ENCODE measurements around the gene FOXF1. TPM values are rescaled to one million over a fixed set of nuclear protein-coding genes. Genes with fewer than 3 reads are reported as not detected.

Gene FOXF1
- total and polyA plus RNA-seq, 4 donors: 0.56 to 1.2 (median 0.89) TPM

DNA sequence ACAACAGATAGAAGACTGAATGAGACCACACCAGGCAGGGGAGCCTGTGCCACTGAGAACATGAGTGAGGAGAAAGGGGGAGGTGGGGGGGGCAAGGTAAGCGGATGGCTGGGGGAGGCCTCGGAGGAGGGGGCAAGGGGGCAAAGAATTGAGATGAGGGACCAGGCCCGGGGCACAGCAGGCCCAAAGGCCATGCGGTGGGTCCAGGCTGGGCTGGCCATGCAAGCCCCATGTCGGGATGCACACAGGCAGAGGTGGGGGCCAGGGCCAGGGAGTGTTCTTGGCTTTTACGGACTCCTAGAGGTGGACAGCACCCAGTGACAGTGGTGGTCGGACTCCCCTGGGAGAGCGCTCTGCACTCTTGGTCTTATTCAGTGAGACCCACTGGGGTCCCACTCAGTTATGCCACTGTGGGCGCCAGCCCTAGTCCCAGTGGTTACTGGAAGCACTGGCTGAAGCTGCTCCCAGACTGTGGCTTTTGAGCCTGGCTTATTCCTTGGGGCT lies 49.5 kb downstream of the FOXF1 start (continued):
- no peak for TF ChIP-seq REST (IDR thresholded peaks at IDR 0.05)
- TF ChIP-seq TAF1 (conservative IDR thresholded peaks at IDR 0.05): no peak
- no peak for TF ChIP-seq CTCF (IDR thresholded peaks at IDR 0.05; ENCODE audit: low read depth, low read length, missing input control)

DNA sequence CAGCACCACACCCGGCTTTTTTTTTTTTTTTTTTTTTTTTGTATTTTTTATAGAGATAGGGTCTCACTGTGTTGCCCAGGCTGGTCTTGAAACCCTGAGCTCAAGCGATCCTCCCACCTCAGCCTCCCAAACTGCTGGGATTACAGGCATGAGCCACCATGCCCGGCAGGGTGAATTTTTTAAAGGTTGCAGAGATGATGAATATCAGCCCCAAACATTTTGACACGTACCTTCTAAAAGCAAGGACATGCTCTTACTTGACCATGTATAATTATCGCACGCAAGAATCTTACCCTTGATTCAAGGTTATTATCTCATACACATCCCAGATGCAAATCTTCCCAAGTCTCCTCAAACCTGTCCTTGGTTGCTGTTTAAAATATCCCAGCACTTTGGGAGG lies 52.0 kb downstream of the FOXF1 start:
- no peak for TF ChIP-seq REST (IDR thresholded peaks at IDR 0.05)
- no peak for TF ChIP-seq FOXA1 (IDR thresholded peaks at IDR 0.05)
- no peak for TF ChIP-seq JUND (IDR thresholded peaks at IDR 0.05)
- no peaks in the 10 kb centered on the region for H3K36me3 ChIP-seq (ENCODE audit: control insufficient read depth in 4 of 4, insufficient read depth in 3 of 4, low read depth in 1 of 4, low read length in 3 of 4)
- no peak overlapping the region for H3K4me3 ChIP-seq (ENCODE audit: low read depth in 1 of 3, low read length in 3 of 3)
- H3K9me3 ChIP-seq (ENCODE audit: control insufficient read depth in 4 of 4, low read length in 3 of 4): no peaks in the 10 kb centered on the region
- no peak overlapping the region for H3K9ac ChIP-seq (ENCODE audit: low read depth in 1 of 2, low read length in 2 of 2)
- no peak overlapping the region for H3K27ac ChIP-seq (ENCODE audit: low read depth in 1 of 2, low read length in 2 of 2)
- no peak for DNase-seq (ENCODE audit: low spot score)
- peaks cover 2 to 18% (median 6%) of the 10 kb centered on the region in 4 donors for H3K4me1 ChIP-seq (ENCODE audit: control insufficient read depth in 4 of 4, insufficient read depth in 4 of 4, low read length in 3 of 4)
- 76% methylated on average over 6 of the region's 6 CpGs for WGBS
- H3K27me3 ChIP-seq (ENCODE audit: control insufficient read depth in 4 of 4, insufficient read depth in 4 of 4, low read length in 3 of 4): peaks cover 2 to 15% (median 12%) of the 10 kb centered on the region in 4 donors

- H3K9me3 ChIP-seq (ENCODE audit: control insufficient read depth in 4 of 4, low read length in 3 of 4): no peaks in the 10 kb centered on the region
- peaks cover 2 to 19% (median 14%) of the 10 kb centered on the region in 4 donors for H3K27me3 ChIP-seq (ENCODE audit: control insufficient read depth in 4 of 4, insufficient read depth in 4 of 4, low read length in 3 of 4)
- H3K4me1 ChIP-seq (ENCODE audit: control insufficient read depth in 4 of 4, insufficient read depth in 4 of 4, low read length in 3 of 4): peaks cover 2 to 19% (median 6%) of the 10 kb centered on the region in 4 donors
- H3K4me3 ChIP-seq (ENCODE audit: low read depth in 1 of 3, low read length in 3 of 3): peak overlapping the region in 1 of 3 donors; percentile 16
- TF ChIP-seq FOXA1 (IDR thresholded peaks at IDR 0.05) (no peak), YY1 (IDR thresholded peaks at IDR 0.05) (peak; percentile 69), CTCF (IDR thresholded peaks at IDR 0.05; ENCODE audit: low read depth, low read length, missing input control) (peak; percentile 100), FOXA2 (IDR thresholded peaks at IDR 0.05) (no peak), RAD21 (IDR thresholded peaks at IDR 0.05) (peak; percentile 99 to 100)
- no peak overlapping the region for H3K27ac ChIP-seq (ENCODE audit: low read depth in 1 of 2, low read length in 2 of 2)
- peak; percentile 82 for DNase-seq (ENCODE audit: low spot score)
- no peak overlapping the region for H3K9ac ChIP-seq (ENCODE audit: low read depth in 1 of 2, low read length in 2 of 2)
- 2% methylated on average over 41 of the region's 41 CpGs for WGBS
- no peaks in the 10 kb centered on the region for H3K36me3 ChIP-seq (ENCODE audit: control insufficient read depth in 4 of 4, insufficient read depth in 3 of 4, low read depth in 1 of 4, low read length in 3 of 4)
Observed at GRCh38 chr16:86563469-86564345, 53.4 kb downstream of the FOXF1 start.

All from liver (tissue), 9 donors.